ENCODE results near the gene NUP93.

GRCh38 chr16:56817056-56817455 is 87.1 kb downstream of the NUP93 start:
- TF ChIP-seq CTCF (IDR thresholded peaks at IDR 0.05; ENCODE audit: borderline replicate concordance, extremely low read depth, low read length, poor library complexity, severe bottlenecking) (no peak), EZH2 (IDR thresholded peaks at IDR 0.05; ENCODE audit: borderline replicate concordance, low read depth, low read length, severe bottlenecking) (no peak)

Data from DND-41 (cell line).